Activated naive CD4-positive, alpha-beta T cell treated with anti-CD3 and anti-CD28 coated beads, Interleukin-2, amount 50 U/mL, for 24 hours (primary cell): ENCODE measurements around the gene WDR41.
"Not testable (repeated sequence)": the region's sequence is repeated elsewhere in the genome, so short reads cannot be mapped to it uniquely, and the experiment has no call there.

Experiments
- H3K27ac Mint-ChIP-seq: one replicate; pipeline ENCODE4 v1.8.0; 2021; ENCODE audit warnings: mild to moderate bottlenecking, mixed read lengths
- H3K27me3 Mint-ChIP-seq: one replicate; pipeline ENCODE4 v1.8.0; 2021; ENCODE audit warnings: mixed read lengths
- H3K36me3 Mint-ChIP-seq: one replicate; pipeline ENCODE4 v1.8.0; 2021; ENCODE audit warnings: mixed read lengths
- H3K4me1 Mint-ChIP-seq: one replicate; pipeline ENCODE4 v1.8.0; 2021; ENCODE audit warnings: mixed read lengths
- H3K4me3 Mint-ChIP-seq: one replicate; pipeline ENCODE4 v1.8.0; 2021; ENCODE audit warnings: mild to moderate bottlenecking, mixed read lengths
- H3K9me3 Mint-ChIP-seq: one replicate; pipeline ENCODE4 v1.8.0; 2021; ENCODE audit warnings: mixed read lengths

Gene WDR41

DNA sequence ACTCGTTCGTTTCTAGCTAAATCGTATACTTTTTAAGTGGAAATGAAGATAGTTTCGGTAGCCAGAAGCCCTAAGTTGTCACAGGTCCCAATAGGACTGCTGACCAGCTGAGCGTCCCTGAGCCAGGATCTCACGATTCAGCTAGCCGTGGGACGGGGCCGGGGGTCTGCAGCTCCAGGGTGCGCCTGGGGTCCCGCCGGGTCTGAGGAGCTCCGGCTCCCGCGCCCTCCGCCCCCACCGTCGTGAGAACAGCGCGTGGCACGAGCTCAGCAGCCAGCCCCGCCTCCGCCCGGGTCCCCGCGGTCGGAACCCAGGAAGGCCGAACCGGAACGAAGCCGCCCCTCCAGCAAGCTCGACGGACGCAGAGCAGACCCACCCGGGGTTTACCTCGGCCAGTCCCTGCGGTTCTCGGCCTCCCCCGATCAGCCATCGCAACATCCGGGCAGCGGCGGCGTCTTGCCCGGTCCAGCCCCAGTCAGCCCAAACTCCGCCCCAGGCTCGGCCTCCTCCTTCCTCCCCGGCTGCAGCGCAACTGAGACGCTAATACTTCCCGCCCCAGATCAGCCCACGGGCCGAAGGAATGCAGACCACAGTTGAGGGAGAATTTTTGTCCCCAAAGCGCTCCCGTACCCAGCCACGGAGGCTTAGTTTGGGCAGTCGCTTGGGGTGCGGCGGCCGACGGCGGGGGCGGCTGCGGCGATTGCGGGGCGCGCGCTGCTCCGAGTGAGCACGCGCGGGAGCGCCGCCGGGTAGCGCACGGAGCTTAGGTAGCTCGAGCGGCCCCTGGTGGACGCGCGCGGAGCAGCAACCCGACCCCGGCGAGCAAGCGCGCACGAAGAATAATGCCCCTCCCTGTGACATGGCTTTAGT, at the start of gene WDR41:
Gene WDR41, minus strand, starts transcription at position 534 of the 870 bp plus-strand sequence. Its CDS starts 96 bp downstream, at position 438.
- H3K4me1 Mint-ChIP-seq = peaks cover 15% of the 10 kb centered on the region
- H3K4me3 Mint-ChIP-seq = peak within 1 kb of the TSS; percentile 85
- no peaks in the 10 kb centered on the region for H3K9me3 Mint-ChIP-seq
- peak within 1 kb of the TSS; percentile 79 for H3K27ac Mint-ChIP-seq
- peaks cover 13% of the 10 kb centered on the region for H3K27me3 Mint-ChIP-seq
- no peaks in the 10 kb centered on the region for H3K36me3 Mint-ChIP-seq

DNA sequence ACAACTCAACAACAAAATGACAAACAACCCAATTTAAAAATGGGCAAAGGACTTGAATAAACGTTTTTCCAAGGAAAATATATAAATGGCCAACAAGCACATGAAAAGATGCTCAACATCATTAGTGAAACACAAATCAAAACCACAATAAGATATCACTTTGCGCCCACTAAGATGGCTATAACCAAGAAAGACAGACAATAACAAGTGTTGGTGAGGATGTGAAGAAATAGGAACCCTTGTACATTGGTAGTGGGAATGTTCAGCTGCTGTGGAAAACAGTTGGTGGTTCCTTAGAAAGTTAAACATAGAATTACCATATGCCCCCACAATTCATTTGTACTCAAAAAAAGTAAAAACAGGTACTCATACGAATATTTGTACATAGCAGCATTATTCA, 39.2 kb upstream of the WDR41 start:
- Mint-ChIP-seq H3K4me1 (no peaks in the 10 kb centered on the region), H3K9me3 (no peaks in the 10 kb centered on the region), H3K36me3 (no peaks in the 10 kb centered on the region), H3K4me3 (no peak overlapping the region), H3K27me3 (peaks cover 25% of the 10 kb centered on the region), H3K27ac (no peak overlapping the region)

DNA sequence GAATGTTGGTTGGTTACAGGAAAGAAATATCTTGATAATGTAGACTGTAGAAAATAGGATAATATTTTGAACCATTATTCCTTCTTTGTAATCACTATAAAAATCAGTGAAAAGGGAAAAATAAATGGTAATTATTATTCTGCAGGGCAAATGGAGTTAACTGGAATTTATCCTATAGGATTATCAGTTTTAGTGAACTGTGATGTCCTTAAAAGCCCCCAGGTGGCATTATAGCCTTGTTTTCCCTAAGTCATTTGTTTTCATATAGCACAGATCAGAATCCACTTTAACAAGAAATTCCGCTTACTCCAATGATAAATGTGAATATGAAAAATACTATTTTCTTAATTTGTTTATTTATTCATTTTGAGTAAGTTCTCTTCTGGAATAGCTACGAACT, 26.2 kb upstream of the WDR41 start:
- Mint-ChIP-seq H3K4me1 (no peaks in the 10 kb centered on the region), H3K36me3 (no peaks in the 10 kb centered on the region), H3K27me3 (peaks cover 9% of the 10 kb centered on the region), H3K9me3 (no peaks in the 10 kb centered on the region), H3K4me3 (no peak overlapping the region), H3K27ac (no peak overlapping the region)

- H3K4me3 Mint-ChIP-seq = no peak overlapping the region
- no peaks in the 10 kb centered on the region for H3K9me3 Mint-ChIP-seq
- H3K4me1 Mint-ChIP-seq = no peaks in the 10 kb centered on the region
- peaks cover 4% of the 10 kb centered on the region for H3K27me3 Mint-ChIP-seq
- no peak overlapping the region for H3K27ac Mint-ChIP-seq
- no peaks in the 10 kb centered on the region for H3K36me3 Mint-ChIP-seq
Observed at GRCh38 chr5:77514457-77514856, 22.3 kb upstream of the WDR41 start.

DNA sequence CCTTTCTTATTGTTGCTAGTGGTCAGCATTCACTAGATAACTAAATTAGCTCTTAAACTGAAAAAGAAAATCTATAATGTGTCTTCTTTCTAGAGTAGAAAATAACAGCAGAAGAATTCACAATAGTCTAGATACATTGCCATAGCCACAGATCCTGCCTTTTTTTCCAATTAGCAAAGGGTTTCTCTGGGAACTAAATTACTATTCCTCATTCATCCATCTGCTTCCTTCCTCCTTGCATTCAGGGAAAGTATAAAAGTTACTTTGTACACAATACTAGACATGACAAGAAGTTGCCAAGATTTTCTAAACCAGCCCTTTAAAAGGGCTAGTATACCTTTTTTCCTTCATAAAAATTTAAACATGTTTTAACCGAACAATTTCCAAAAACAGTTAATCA, 21.2 kb upstream of the WDR41 start:
- H3K4me1 Mint-ChIP-seq = no peaks in the 10 kb centered on the region
- H3K27ac Mint-ChIP-seq = no peak overlapping the region
- H3K27me3 Mint-ChIP-seq = peaks cover 8% of the 10 kb centered on the region
- H3K4me3 Mint-ChIP-seq = no peak overlapping the region
- no peaks in the 10 kb centered on the region for H3K9me3 Mint-ChIP-seq
- no peaks in the 10 kb centered on the region for H3K36me3 Mint-ChIP-seq

DNA sequence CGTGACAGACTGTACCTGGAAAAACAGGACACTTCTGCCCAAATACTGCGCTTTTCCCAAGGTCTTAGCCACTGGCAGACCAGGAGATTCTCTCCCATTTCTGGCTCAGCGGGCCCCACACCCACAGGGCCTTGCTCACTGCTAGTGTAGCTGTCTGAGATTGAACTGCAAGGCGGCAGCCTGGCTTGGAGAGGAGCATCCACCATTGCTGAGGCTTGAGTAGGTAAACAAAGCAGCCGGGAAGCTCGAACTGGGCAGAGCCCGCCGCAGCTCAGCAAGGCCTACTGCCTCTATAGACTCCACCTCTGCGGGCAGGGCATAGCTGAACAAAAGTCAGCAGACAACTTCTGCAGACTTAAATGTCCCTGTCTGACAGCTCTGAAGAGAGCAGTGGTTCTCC, 9.0 kb upstream of the WDR41 start:
- H3K4me3 Mint-ChIP-seq, H3K27ac Mint-ChIP-seq, H3K36me3 Mint-ChIP-seq, H3K9me3 Mint-ChIP-seq, H3K4me1 Mint-ChIP-seq: not testable (repeated sequence)
- H3K27me3 Mint-ChIP-seq = peaks cover 31% of the 10 kb centered on the region

DNA sequence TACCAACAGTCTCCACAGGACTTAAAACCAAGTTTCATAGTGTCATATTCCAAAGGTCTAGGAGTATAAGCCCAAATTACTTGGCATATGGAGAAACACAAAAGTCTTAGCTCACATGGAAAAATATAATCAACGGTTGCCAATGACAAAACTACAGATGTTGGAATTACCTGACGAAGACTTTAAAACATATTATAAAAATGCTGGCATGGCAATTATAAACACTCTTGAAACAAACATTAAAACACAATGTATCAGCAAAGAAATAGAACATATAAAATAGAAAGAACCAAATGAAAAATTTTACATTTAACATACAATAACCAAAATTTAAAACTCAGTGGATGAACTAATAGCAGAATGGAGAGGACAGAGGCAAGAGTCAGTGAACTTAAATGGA, 7.9 kb upstream of the WDR41 start:
- peaks cover 5% of the 10 kb centered on the region for H3K9me3 Mint-ChIP-seq
- H3K4me3 Mint-ChIP-seq = no peak overlapping the region
- H3K36me3 Mint-ChIP-seq = peaks cover 2% of the 10 kb centered on the region
- H3K4me1 Mint-ChIP-seq = peaks cover 3% of the 10 kb centered on the region
- H3K27ac Mint-ChIP-seq = no peak overlapping the region
- peaks cover 32% of the 10 kb centered on the region for H3K27me3 Mint-ChIP-seq

DNA sequence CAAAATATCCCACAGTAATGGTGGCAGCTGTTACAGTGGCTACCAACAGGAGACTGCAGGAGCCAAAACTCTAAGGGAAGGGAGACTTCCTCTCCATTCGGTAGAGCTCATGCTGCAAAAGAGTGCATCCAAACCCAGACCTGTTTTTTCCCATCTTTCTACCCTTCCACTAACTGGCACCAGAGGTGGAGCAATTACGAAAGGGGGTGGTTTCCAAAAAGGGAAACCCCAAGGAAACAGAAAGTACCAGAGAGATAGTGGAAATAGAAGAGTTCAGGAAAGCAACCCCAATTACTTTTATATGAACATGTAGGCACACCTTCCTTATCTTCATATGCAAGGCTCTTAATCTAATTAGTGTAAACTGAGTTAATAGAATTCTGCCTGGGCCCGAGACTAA, 7.3 kb upstream of the WDR41 start:
- Mint-ChIP-seq H3K9me3 (peaks cover 5% of the 10 kb centered on the region), H3K36me3 (peaks cover 2% of the 10 kb centered on the region), H3K27ac (no peak overlapping the region), H3K4me3 (no peak overlapping the region), H3K27me3 (peaks cover 33% of the 10 kb centered on the region), H3K4me1 (peaks cover 6% of the 10 kb centered on the region)

- Mint-ChIP-seq H3K36me3 (peaks cover 2% of the 10 kb centered on the region), H3K4me1 (peaks cover 6% of the 10 kb centered on the region), H3K27ac (no peak overlapping the region), H3K9me3 (peaks cover 5% of the 10 kb centered on the region), H3K4me3 (no peak overlapping the region), H3K27me3 (peaks cover 33% of the 10 kb centered on the region)
Observed at GRCh38 chr5:77498952-77499351, 6.8 kb upstream of the WDR41 start.

DNA sequence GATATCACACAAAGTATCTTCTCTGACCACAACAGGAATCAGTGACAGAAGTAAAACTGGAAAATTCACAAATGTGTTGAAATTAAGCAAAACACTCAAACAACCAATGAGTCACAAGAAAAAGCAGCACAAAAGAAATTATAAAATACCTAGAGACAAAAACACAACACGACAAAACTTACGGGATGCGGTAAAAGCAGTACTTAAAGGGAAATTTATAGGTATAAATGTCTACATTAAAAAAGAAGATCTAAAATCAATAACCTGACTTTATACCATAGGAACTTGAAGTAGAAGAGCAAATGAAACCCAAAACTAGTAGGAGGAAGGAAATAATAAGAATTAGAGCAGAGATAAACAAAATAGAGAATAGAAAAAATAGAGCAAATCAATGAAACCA, 2.8 kb upstream of the WDR41 start:
- Mint-ChIP-seq H3K9me3 (no peaks in the 10 kb centered on the region), H3K36me3 (no peaks in the 10 kb centered on the region), H3K4me1 (peaks cover 15% of the 10 kb centered on the region), H3K27ac (no peak overlapping the region), H3K27me3 (peaks cover 17% of the 10 kb centered on the region), H3K4me3 (no peak overlapping the region)

DNA sequence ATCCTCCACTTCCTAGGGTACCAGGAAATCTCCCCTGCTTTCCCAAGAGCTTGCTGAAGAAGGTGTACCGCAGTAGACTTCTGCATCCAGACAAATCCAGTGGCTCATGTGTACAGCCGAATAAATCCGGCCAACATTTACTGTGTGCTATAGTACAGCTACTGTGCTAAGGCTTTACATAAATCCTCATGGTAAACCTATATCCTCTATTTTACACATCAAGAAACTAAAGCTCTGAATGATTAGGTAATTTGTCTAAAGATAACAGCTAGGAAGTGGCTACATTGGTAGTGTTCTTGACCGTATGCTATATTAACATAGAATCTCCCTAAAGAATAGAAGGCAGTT, 511 bp upstream of the WDR41 start:
- Mint-ChIP-seq H3K9me3 (no peaks in the 10 kb centered on the region), H3K27me3 (peaks cover 14% of the 10 kb centered on the region), H3K4me3 (peak overlapping the region; percentile 85), H3K27ac (peak overlapping the region; percentile 66), H3K36me3 (no peaks in the 10 kb centered on the region), H3K4me1 (peaks cover 15% of the 10 kb centered on the region)

- H3K4me1 Mint-ChIP-seq = peaks cover 15% of the 10 kb centered on the region
- peak overlapping the region; percentile 80 for H3K4me3 Mint-ChIP-seq
- H3K36me3 Mint-ChIP-seq, H3K27ac Mint-ChIP-seq, H3K9me3 Mint-ChIP-seq, H3K27me3 Mint-ChIP-seq: not testable (repeated sequence)
Observed at GRCh38 chr5:77490741-77491344, 1.3 kb downstream of the WDR41 start.

- Mint-ChIP-seq H3K27me3 (no peaks in the 10 kb centered on the region), H3K36me3 (peaks cover 2% of the 10 kb centered on the region), H3K27ac (no peak overlapping the region), H3K4me3 (no peak overlapping the region), H3K9me3 (no peaks in the 10 kb centered on the region), H3K4me1 (peaks cover 9% of the 10 kb centered on the region)
Observed at GRCh38 chr5:77486344-77486962, 5.7 kb downstream of the WDR41 start.

- H3K27me3 Mint-ChIP-seq = no peaks in the 10 kb centered on the region
- H3K9me3 Mint-ChIP-seq = no peaks in the 10 kb centered on the region
- no peaks in the 10 kb centered on the region for H3K4me1 Mint-ChIP-seq
- H3K36me3 Mint-ChIP-seq = peaks cover 2% of the 10 kb centered on the region
- no peak overlapping the region for H3K4me3 Mint-ChIP-seq
- no peak overlapping the region for H3K27ac Mint-ChIP-seq
Observed at GRCh38 chr5:77483682-77484081, 8.4 kb downstream of the WDR41 start.

DNA sequence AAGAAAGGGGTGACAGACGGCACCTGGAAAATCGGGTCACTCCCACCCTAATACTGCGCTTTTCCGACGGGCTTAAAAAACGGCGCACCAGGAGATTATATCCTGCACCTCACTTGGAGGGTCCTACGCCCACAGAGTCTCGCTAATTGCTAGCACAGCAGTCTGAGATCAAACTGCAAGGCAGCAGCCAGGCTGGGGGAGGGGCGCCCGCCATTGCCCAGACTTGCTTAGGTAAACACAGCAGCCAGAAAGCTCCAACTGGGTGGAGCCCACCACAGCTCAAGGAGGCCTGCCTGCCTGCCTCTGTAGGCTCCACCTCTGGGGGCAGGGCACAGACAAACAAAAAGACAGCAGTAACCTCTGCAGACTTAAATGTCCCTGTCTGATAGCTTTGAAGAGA, 17.1 kb downstream of the WDR41 start:
- not testable (repeated sequence) for H3K27ac Mint-ChIP-seq, H3K9me3 Mint-ChIP-seq, H3K4me3 Mint-ChIP-seq, H3K4me1 Mint-ChIP-seq, H3K27me3 Mint-ChIP-seq
- H3K36me3 Mint-ChIP-seq = peaks cover 28% of the 10 kb centered on the region

GRCh38 chr5:77468875-77469274, 23.2 kb downstream of the WDR41 start:
- H3K36me3 Mint-ChIP-seq = peaks cover 29% of the 10 kb centered on the region
- H3K4me3 Mint-ChIP-seq, H3K9me3 Mint-ChIP-seq, H3K4me1 Mint-ChIP-seq, H3K27me3 Mint-ChIP-seq, H3K27ac Mint-ChIP-seq: not testable (repeated sequence)
